ENCODE measurements around the gene ILK. TPM values are rescaled to one million over a fixed set of nuclear protein-coding genes. Genes with fewer than 3 reads are reported as not detected.
A peak's percentile ranks its signal among the peaks of the same experiment; 100 is the strongest.

The ILK gene
- total RNA-seq, 1 donor from 2014 or later: 48.1 TPM

- DNase-seq (ENCODE audit: low spot score in 2 of 2) (no peak), FAIRE-seq (no peak)
Observed at GRCh38 chr11:6572215-6572614, 31.4 kb upstream of the ILK start.

DNA sequence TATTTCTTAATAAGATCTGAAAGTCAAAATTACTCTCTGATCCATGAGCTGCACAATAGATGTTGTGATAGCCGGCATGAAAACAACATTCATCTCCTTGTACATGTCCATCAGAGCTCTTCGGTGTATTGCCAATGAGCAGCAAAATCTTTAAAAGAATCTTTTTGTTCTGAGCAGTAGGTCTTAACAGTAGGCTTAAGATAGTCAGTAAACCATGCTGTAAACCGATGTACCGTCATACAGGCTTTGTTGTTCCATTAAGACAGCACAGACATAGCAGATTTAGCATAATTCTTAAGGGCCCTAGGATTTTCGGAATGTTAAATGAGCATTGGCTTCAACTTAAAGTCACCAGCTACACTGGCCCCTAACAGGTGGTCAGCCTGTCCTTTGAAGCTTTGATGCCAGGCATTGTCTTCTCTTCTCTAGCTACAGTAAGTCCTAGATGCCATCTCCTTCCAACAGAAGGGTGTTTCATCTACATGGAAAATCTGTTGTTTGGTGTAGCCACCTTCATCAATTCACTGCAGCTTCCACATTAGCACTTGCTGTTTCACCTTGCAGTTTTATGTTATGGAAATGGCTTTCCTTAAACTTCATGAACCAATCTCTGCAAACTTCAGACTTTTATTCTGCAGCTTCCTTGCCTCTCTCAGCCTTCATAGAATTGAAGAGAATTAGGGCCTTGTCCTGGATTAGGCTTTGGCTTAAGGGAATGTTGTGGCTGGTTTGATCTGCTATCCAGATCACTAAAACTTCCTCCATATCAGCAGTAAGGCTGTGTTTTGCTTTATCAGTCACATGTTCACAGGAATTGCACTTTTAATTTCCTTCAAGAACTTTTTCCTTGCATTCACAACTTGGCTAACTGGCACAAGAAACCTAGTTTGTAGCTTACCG is 28.5 kb upstream of the ILK start:
- no peak for FAIRE-seq
- DNase-seq (ENCODE audit: low spot score in 2 of 2): no peak

DNA sequence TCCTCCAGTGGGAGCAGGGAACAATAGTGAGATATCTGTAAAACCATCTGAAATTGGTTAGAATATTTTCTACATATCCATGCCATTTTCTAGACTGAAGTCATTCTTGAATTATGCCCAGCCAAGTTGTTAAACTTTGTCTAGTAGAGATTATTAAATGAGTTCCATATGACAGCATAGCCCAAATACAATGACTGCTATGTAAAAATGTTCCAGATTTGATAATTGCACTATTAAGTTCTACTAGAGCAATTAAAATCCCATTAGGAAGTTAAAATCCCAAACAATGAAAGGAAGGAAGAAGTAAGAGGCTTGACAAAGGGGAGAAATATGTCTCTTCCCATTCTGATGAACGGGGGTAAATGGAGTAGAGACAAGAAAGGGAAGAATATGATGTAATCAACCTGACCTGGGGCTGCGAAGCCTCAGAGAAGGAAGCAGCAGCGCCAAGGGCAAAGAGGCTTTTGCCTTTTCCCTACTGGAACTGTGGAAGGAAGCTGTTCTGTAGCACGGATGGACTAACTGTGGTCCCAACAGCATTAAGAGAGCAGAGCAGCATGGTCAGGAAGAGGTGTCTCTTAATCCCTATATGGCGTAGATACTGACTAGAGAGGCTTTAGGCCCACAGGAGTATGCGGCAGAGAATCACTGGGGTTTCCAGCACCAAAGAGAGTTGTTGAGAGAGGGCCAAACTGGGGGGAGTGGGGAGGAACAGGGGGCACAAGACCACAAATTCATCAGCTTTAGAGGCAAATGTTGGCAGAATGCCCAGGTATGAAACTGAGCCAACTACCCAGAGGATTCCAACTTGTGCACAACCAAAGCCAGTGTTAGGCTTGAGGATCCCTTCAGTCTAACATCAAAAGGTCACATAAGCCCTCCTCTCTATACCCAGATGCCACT is 26.9 kb upstream of the ILK start:
- FAIRE-seq (peak; percentile 43), DNase-seq (ENCODE audit: low spot score in 2 of 2) (peak; percentile 37 to 74)

- FAIRE-seq (no peak), DNase-seq (ENCODE audit: low spot score in 2 of 2) (no peak)
Observed at GRCh38 chr11:6578134-6578533, 25.4 kb upstream of the ILK start.

- no peak for FAIRE-seq
- DNase-seq (ENCODE audit: low spot score in 2 of 2): no peak
Observed at GRCh38 chr11:6579681-6580080, 23.9 kb upstream of the ILK start.

DNA sequence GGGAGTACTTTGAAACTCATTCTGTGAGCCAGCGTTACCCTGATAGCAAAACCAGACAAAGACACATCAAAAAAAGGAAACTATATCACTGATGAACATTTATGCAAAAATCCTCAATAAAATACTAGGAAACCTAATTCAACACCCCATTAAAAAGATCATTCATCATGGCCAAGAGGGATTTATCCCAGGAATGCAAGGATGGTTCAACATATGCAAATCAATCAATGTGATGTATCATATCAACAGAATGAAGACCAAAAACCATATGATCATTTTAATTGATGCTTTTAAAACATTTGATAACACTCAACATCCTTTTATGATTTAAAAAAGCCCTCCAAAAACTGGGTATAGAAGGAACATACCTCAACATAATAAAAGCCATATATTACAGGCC is 20.0 kb upstream of the ILK start:
- FAIRE-seq (no peak), DNase-seq (ENCODE audit: low spot score in 2 of 2) (no peak)

GRCh38 chr11:6584528-6584927 is 19.0 kb upstream of the ILK start:
- FAIRE-seq (no peak), DNase-seq (ENCODE audit: low spot score in 2 of 2) (no peak)

DNA sequence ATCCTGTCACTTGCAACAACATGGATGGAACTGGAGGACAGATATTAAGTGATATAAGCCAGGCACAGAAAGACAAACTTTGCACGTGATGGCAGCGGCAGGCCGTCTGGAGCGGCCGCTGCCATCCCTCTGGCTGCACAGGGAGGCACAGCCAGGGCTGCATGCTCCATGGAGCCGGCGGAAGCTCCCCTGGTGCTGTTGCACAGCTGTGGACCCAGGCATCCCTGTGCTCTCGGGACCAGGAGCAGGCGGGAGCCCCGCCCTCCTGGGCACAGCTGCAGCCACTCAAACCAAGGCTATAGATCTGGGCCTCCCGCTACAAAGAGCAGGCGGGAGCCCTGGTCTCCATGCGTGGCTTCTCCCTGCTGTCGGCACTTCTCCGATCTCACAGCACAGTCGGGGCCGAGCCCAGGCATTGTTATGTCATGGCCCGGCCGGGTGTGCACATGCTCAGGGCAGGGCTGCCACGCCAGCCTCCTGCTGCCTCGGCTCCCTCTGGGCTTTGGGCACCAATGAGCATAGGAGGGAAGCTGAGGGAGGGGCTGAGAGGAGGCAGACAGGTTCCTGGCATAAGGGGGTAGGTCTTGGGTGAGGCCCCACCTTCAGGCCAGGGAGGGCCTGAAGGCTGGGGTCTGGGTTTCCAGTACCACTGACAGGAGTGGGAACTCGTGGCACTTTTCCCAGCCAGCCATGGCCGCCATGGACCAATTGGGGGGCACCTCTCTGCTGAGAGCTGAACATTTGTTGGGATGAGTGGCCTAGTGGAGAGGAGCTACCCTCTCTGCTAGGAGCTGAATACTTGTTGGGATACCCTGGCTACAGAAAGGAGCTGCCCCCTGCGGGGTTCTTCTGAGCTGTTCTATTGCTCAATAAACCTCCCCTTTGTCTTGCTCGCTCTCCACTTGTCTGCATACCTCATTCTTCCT is 16.9 kb upstream of the ILK start:
- no peak for FAIRE-seq
- DNase-seq (ENCODE audit: low spot score in 2 of 2): peak in 1 of 2 donors; percentile 3

DNA sequence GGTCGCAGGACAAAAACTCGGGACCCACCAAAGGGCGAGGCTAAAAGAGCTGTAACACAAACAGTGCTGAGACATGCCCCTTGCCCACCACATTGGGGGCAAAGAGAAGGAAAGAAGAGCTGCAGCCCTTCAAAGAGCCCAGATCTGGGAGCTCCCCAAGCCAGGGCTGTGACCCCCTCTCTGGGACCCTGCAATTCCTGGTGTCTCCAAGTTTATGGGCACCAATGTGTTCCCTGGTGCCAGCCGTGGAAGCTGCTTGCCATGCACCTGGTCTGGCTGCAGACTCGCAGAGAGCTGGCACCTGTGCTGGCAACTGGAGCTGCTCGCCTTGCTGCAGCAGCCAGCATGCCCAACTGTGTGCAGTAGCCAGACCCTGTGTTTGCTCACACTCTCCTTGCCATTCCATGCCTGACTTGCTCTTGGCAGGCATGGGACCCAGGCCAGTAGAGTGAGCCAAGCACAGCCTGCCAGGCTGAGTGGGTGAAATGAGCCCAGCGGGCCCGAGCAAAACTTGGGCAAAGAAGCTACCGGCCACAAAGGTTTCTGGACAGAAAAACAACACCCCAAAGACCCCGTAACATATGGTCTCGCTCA is 16.1 kb upstream of the ILK start:
- DNase-seq (ENCODE audit: low spot score in 2 of 2) (no peak), FAIRE-seq (no peak)

DNA sequence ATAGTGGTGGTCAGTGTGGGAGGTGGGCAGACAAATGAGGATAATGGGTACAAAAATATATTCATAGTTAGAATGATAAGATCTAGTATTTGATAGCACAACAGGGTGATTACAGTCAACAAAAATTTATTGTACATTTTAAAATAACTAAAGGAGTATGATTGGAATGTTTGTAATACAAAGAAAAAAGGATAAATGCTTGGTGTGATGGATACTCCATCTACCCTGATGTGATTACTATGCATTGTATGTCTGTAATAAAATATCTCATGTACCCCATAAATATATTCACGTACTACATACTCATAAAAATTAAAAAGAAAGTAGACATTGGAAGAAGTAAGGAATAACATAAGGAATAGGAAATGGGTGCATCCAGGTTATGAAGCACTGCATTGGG is 15.6 kb upstream of the ILK start:
- no peak for FAIRE-seq
- DNase-seq (ENCODE audit: low spot score in 2 of 2): no peak

DNA sequence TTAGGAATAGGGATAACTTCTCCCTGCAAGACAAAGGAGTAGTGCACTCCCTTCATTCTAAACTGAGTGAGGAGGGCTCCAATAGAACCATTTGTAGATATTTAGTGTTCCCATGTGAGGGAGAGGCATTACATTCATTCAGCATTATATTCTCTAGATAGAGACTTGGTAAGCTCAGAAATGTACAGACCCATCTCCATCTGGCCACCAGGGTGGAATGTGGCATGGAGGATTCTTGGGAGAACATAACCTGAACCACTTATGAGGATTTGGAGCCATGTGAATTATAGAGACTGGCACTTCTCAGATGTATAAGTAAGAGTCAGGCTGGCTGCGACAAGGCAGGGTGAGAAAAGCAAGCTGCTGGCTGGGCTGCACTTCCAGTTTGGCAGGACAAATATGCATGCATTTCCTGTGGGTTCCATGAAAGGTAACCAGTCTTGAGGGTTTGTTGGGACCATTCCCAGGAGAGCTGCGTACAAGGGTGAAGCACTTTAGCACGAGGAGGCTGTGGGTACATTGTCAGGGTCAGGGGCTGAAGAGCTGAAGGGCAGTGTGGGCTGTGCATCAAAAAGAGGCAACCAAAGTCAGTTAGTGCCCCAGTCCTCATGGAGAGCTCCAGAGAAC is 9.3 kb upstream of the ILK start:
- no peak for FAIRE-seq
- no peak for DNase-seq (ENCODE audit: low spot score in 2 of 2)

GRCh38 chr11:6596239-6596877 is 7.2 kb upstream of the ILK start:
- DNase-seq (ENCODE audit: low spot score in 2 of 2) (no peak), FAIRE-seq (no peak)

DNA sequence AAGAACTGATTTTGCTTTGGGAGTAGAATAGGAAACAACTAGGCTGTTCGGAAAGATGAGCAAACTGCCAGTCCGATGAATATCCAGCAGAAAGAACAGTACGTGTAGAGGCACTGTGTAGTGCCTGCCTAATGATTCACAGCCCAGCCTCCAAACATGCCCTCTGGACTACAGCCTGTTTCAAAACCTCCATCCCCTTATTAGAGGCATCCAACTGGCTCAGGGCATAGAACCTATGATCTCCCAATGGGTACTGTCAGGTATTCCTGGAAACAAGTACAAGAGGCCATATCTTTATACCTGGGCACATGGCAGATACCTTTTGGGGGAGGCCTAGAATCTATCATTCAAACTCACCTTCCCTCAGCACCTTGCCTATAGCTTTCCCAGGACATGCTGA is 5.0 kb upstream of the ILK start:
- DNase-seq (ENCODE audit: low spot score in 2 of 2) (no peak), FAIRE-seq (no peak)

GRCh38 chr11:6599449-6599848 is 4.1 kb upstream of the ILK start:
- FAIRE-seq: no peak
- no peak for DNase-seq (ENCODE audit: low spot score in 2 of 2)

DNA sequence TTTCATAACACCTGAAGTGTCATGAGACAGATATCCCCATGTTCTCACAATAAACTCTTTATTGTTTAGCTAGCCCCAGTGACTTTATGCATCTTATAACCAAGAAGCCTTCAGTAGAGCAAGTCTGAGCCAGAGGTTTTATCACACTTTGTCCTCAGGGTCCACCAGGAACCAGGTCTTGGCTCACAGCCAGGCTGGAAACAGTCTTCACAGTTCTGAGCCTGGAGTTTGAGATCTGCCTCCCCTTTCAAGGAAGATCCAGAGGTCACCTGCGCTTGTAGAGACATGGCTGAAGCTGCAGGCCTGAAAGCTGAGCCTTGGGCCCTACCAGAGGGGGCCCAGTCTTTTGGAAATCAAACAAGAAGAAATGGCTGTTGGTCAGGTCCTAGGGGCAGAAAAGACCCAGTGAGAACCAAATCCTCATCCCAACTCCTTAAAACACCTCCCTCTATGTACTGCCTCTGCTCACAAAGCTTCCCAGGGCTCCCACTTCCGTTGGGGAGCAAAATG is 3.6 kb upstream of the ILK start:
- no peak for DNase-seq (ENCODE audit: low spot score in 2 of 2)
- no peak for FAIRE-seq

DNA sequence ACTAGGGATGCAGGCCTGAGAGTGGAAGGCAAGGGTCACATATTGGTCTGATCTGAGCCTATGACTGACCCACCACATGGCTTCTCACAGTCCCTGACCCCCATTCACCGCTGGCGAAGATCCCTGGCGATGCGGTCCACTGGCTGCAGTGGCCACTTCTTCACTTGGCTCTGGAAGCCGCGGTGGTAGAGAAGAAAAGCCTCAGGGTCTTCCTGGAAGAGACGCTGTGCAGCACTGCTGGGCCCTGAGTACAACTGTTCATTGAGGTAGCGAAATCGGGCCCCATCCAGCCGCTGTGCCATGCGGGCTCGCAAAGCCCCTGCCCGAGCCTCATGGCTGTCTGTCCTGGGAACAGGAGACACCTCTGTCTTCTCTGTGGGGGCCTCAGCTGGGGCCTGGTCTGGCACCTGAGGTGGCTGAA is 2.5 kb upstream of the ILK start:
- FAIRE-seq: no peak

DNA sequence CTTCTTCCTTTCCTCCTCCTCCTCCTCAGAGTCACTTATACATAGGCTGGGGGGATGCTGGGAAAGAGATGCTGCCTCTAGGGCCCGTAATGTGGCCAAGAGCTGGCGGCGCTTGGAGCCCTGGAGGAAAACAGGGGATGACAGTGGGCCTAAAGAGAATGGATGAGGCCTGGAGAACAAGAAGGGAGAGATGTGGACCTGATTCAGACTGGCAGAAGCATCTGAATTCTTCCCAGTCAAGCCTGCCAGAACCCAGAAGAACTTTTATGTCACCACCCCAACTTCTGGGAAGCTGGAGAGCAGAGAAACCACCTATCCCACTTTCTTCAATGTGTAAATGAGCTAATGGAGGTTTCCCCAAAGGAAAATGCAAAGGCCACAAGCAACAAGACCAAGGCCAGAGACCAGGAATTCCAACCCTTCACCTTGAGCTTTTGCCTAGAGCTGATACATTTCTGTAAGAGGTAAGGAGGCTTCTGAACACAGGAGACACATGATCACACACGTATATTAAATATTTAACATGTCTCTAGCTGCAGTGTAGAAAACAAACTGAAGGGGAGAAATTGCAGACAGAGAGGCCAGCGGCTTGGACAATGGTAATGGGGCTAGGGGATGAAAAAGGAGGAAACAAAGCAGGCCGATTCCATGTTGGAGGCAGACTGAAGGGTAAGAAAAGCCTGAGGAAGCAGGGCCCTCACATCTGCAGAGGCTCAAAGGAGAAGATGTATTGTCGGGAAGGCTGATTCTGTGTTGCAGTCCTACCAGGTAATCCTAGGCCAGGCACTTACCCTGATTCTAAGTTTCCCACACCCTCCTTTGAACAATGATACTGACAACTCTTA is 1.3 kb upstream of the ILK start:
- FAIRE-seq (no peak), DNase-seq (ENCODE audit: low spot score in 2 of 2) (no peak)

More for the DNA sequence above, 2.5 kb upstream of the ILK start:
- no peak for DNase-seq (ENCODE audit: low spot score in 2 of 2)

- no peak for FAIRE-seq
- peak; percentile 71 to 73 for DNase-seq (ENCODE audit: low spot score in 2 of 2)
Observed at GRCh38 chr11:6604081-6604626, 580 bp downstream of the ILK start.

All from frontal cortex (tissue), 4 donors.